GM19372 (cell line): ENCODE data around the gene CYP27B1.
A peak's percentile ranks its signal among the peaks of the same experiment; 100 is the strongest.

Experiments used
- ATAC-seq: cut with Tn5 transposase; IDR thresholded peaks from one replicate; pipeline ENCODE4 v1.9.1; 2021; ENCODE audit warnings: mild to moderate bottlenecking, low read depth, moderate library complexity; ENCODE audit not compliant: unreplicated experiment

CYP27B1 gene

GRCh38 chr12:57769594-57769993 is 2.7 kb upstream of the CYP27B1 start:
- ATAC-seq: no peak

GRCh38 chr12:57767876-57768275 is 998 bp upstream of the CYP27B1 start:
- no peak for ATAC-seq

GRCh38 chr12:57767305-57767698 is 424 bp upstream of the CYP27B1 start:
- no peak for ATAC-seq

- ATAC-seq: no peak
Observed at GRCh38 chr12:57765698-57766463, 997 bp downstream of the CYP27B1 start.

- ATAC-seq: peak; percentile 54
Observed at GRCh38 chr12:57765003-57765697, 1.7 kb downstream of the CYP27B1 start.

GRCh38 chr12:57764662-57765002 is 2.2 kb downstream of the CYP27B1 start:
- no peak for ATAC-seq

GRCh38 chr12:57763881-57764661 is 2.8 kb downstream of the CYP27B1 start:
- ATAC-seq: no peak

GRCh38 chr12:57762463-57762862 is 4.4 kb downstream of the CYP27B1 start:
- no peak for ATAC-seq

GRCh38 chr12:57761391-57761998 is 5.4 kb downstream of the CYP27B1 start:
- ATAC-seq: no peak

GRCh38 chr12:57760347-57760982 is 6.4 kb downstream of the CYP27B1 start:
- no peak for ATAC-seq

- ATAC-seq: no peak
Observed at GRCh38 chr12:57759360-57759980, 7.4 kb downstream of the CYP27B1 start.

- ATAC-seq: no peak
Observed at GRCh38 chr12:57758552-57759359, 8.1 kb downstream of the CYP27B1 start.

- no peak for ATAC-seq
Observed at GRCh38 chr12:57757771-57758170, 9.1 kb downstream of the CYP27B1 start.

- ATAC-seq: no peak
Observed at GRCh38 chr12:57756406-57757341, 10.2 kb downstream of the CYP27B1 start.

- ATAC-seq: no peak
Observed at GRCh38 chr12:57755454-57756372, 11.2 kb downstream of the CYP27B1 start.

- ATAC-seq: no peak
Observed at GRCh38 chr12:57755194-57755453, 11.8 kb downstream of the CYP27B1 start.

- ATAC-seq: peak; percentile 28
Observed at GRCh38 chr12:57754411-57755193, 12.3 kb downstream of the CYP27B1 start, which contains the start of gene MARCHF9. MARCHF9 (plus strand) TSS chr12:57755103; CDS start chr12:57755529, 426 bp downstream.
